H1 (cell line): ENCODE data around the gene PTTG1IP. TPM values are rescaled to one million over a fixed set of nuclear protein-coding genes. Genes with fewer than 3 reads are reported as not detected.

ENCODE experiments used
- CHD2 ChIP-seq: IDR thresholded peaks from 2 replicates; pipeline ENCODE4 v1.6.1; 2012; ENCODE audit warnings: low read length, improper control_type of control experiment
- CHD7 ChIP-seq: fragments of 300-600 bp; sonication (generic); IDR thresholded peaks from 2 replicates; pipeline ENCODE4 v1.7.1; 2012; ENCODE audit warnings: low read length, moderate library complexity, mild to moderate bottlenecking, inconsistent platforms; ENCODE audit not compliant: insufficient replicate concordance
- EGR1 ChIP-seq: IDR thresholded peaks from 2 replicates; pipeline ENCODE4 v1.6.1; 2011; ENCODE audit warnings: low read depth, low read length, borderline replicate concordance
- EZH2 ChIP-seq: fragments of 200-600 bp; sonication (generic); IDR thresholded peaks from 2 replicates; pipeline ENCODE4 v1.7.1; 2012; ENCODE audit warnings: low read depth, mild to moderate bottlenecking, moderate library complexity, low read length, inconsistent platforms; ENCODE audit not compliant: severe bottlenecking
- HDAC2 ChIP-seq, 2 experiments: fragments of 300-600 bp in 1 of 2; sonication (generic) in 1 of 2; IDR thresholded peaks; 2 replicates each; pipeline ENCODE4 v1.6.1; 2011 to 2012; ENCODE audit warnings: low read depth in 2 of 2, low read length in 2 of 2, mild to moderate bottlenecking in 2 of 2, moderate library complexity in 2 of 2, borderline replicate concordance in 1 of 2, inconsistent platforms in 1 of 2
- JUND ChIP-seq: IDR thresholded peaks from 2 replicates; pipeline ENCODE4 v1.6.1; 2011; ENCODE audit warnings: mild to moderate bottlenecking, improper control_type of control experiment, low read length
- KDM4A ChIP-seq: IDR thresholded peaks from one replicate; pipeline ENCODE4 v1.7.1; 2012; ENCODE audit warnings: low read depth, mild to moderate bottlenecking, moderate library complexity, low read length, inconsistent platforms; ENCODE audit not compliant: severe bottlenecking
- SIN3A ChIP-seq, 2 experiments: IDR thresholded peaks in 1 of 2; conservative IDR thresholded peaks in 1 of 2; 2 replicates each; pipeline ENCODE4 v1.6.1; 2011 to 2012; ENCODE audit warnings: low read length in 2 of 2, improper control_type of control experiment in 1 of 2, low read depth in 1 of 2, mild to moderate bottlenecking in 1 of 2
- TAF1 ChIP-seq: IDR thresholded peaks from 2 replicates; pipeline ENCODE4 v1.6.1; 2011; ENCODE audit warnings: mild to moderate bottlenecking, low read depth, low read length
- TBP ChIP-seq: IDR thresholded peaks from 2 replicates; pipeline ENCODE4 v1.6.1; 2011; ENCODE audit warnings: low read depth, low read length, improper control_type of control experiment
- TEAD4 ChIP-seq: IDR thresholded peaks from 2 replicates; pipeline ENCODE4 v1.6.1; 2012; ENCODE audit warnings: low read depth, low read length, inconsistent platforms, mixed read lengths
- ZNF274 ChIP-seq: IDR thresholded peaks from 2 replicates; pipeline ENCODE4 v1.7.0; 2012; ENCODE audit warnings: low read length, borderline replicate concordance; ENCODE audit errors: extremely low read depth
- polyA plus RNA-seq, 7 experiments: library from polyadenylated mRNA; depleted of rRNA in 3 of 7; stranded (reverse) in 5 of 7; unstranded in 2 of 7; fragments of >200 nt in 5 of 7; fragments of 200-250 nt in 2 of 7; gene quantifications; 1 replicate in 5 of 7; 2 replicates in 1 of 7; 4 replicates in 1 of 7; pipeline versions ENCODE4 v1.2.1 to v1.2.3, GENCODE V29; 2011 to 2013; ENCODE audit warnings: missing spikeins in 2 of 7, mixed read lengths in 2 of 7
- total RNA-seq: library from RNA; stranded (reverse); fragmentation: NEBNext Ultra II Directional; extraction: Animal tissue kit (Norgen Biotek cat#: 25700); gene quantifications from 2 replicates; pipeline ENCODE4 v1.2.1, GENCODE V29; 2021

The PTTG1IP gene
- total and polyA plus RNA-seq, 2 of the 8 experiments (the other 6 are each of a cell fraction or from before 2014, with no cell fraction given) = 90.8 to 130 TPM

GRCh38 chr21:44898011-44898488 lies 24.6 kb upstream of the PTTG1IP start (continued):
- TF ChIP-seq CHD7 (no peak), SIN3A (conservative IDR thresholded peaks at IDR 0.05 in 1 of 2, IDR thresholded peaks at IDR 0.05 in 1 of 2; ENCODE audit: low read depth in 1 of 2, low read length in 2 of 2) (no peak), TBP (no peak), TAF1 (no peak), CHD2 (no peak), EZH2 (no peak), JUND (no peak), ZNF274 (no peak), TEAD4 (no peak), KDM4A (no peak), EGR1 (no peak), HDAC2 (IDR thresholded peaks at IDR 0.05; ENCODE audit: borderline replicate concordance in 1 of 2, low read depth in 2 of 2, low read length in 2 of 2) (no peak)
